ENCODE measurements around the gene DOCK9.

GRCh38 chr13:98821372-98822224 is 156.3 kb downstream of the DOCK9 start:
- no peak for TF ChIP-seq CTCF (conservative IDR thresholded peaks at IDR 0.05 in 1 of 2, IDR thresholded peaks at IDR 0.05 in 1 of 2; ENCODE audit: extremely low read depth in 1 of 2, insufficient read depth in 1 of 2, low read depth in 1 of 2, low read length in 2 of 2)
- no peak for TF ChIP-seq EZH2 (IDR thresholded peaks at IDR 0.05; ENCODE audit: borderline replicate concordance, low read length)

All from mammary epithelial cell (primary cell).